Measurements from ENCODE around the gene ACOT6.

DNA sequence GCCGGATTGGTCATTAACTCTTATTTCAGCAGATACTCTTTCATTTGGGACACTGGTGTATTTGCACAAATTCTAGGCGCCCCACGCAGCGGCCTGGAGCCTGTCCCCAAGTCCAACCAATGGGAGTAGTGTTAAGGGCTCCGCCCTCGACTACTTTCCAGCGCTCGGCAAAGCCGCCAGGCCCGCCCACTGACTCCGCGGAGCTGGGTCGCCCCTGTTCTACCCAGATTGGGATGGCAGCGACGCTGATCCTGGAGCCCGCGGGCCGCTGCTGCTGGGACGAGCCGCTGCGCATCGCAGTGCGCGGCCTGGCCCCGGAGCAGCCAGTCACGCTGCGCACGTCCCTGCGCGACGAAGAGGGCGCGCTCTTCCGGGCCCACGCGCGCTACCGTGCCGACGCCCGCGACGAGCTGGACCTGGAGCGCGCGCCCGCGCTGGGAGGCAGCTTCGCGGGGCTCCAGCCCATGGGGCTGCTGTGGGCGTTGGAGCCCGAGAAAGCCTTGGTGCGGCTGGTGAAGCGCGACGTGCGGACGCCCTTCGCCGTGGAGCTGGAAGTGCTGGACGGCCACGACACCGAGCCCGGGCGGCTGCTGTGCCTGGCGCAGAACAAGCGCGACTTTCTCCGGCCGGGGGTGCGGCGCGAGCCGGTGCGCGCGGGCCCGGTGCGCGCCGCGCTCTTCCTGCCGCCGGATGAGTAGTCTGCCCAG, at the start of gene ACOT6:
- TF ChIP-seq, protein P1, sequence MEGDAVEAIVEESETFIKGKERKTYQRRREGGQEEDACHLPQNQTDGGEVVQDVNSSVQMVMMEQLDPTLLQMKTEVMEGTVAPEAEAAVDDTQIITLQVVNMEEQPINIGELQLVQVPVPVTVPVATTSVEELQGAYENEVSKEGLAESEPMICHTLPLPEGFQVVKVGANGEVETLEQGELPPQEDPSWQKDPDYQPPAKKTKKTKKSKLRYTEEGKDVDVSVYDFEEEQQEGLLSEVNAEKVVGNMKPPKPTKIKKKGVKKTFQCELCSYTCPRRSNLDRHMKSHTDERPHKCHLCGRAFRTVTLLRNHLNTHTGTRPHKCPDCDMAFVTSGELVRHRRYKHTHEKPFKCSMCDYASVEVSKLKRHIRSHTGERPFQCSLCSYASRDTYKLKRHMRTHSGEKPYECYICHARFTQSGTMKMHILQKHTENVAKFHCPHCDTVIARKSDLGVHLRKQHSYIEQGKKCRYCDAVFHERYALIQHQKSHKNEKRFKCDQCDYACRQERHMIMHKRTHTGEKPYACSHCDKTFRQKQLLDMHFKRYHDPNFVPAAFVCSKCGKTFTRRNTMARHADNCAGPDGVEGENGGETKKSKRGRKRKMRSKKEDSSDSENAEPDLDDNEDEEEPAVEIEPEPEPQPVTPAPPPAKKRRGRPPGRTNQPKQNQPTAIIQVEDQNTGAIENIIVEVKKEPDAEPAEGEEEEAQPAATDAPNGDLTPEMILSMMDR (IDR thresholded peaks at IDR 0.05; ENCODE audit: insufficient read depth, low read length) = no peak
- no peak for TF ChIP-seq POLR2AphosphoS5 (IDR thresholded peaks at IDR 0.05; ENCODE audit: low read depth)

All from HL-60 (cell line).